ENCODE measurements around the gene MUC4. TPM values are rescaled to one million over a fixed set of nuclear protein-coding genes. Genes with fewer than 3 reads are reported as not detected.
A peak's percentile ranks its signal among the peaks of the same experiment; 100 is the strongest.

The MUC4 gene
- total RNA-seq, 1 experiment from 2014 or later, result 3.6 TPM

GRCh38 chr3:195717416-195717815, 94.3 kb downstream of the MUC4 start:
- DNase-seq, result no peak
- no peak for TF ChIP-seq CTCF (IDR thresholded peaks at IDR 0.05; ENCODE audit: unreplicated experiment)
- BruUV-seq (replicated peaks), result no TSS peak
- Mint-ChIP-seq H3K27me3 (ENCODE audit: unreplicated experiment) (no peaks in the 10 kb centered on the region), H3K4me1 (ENCODE audit: low read depth, unreplicated experiment) (peaks cover 73% of the 10 kb centered on the region), H3K9me3 (ENCODE audit: low read depth, unreplicated experiment) (no peaks in the 10 kb centered on the region), H3K4me3 (ENCODE audit: low read depth, unreplicated experiment) (peak overlapping the region; percentile 10), H3K27ac (ENCODE audit: unreplicated experiment) (peak overlapping the region; percentile 93), H3K36me3 (ENCODE audit: insufficient read depth, unreplicated experiment) (peaks cover 53% of the 10 kb centered on the region)
- intact Hi-C loops (cut with micrococcal nuclease; ENCODE audit: unreplicated experiment), result loop anchor here (10.0 kb wide), 1 partner anchor 137 kb away; no protein-coding TSS in a partner anchor
- CTCF ChIA-PET, result interaction anchor here (0.5 to 1.1 kb wide), 3 partner anchors 15 to 302 kb away, joined by 3 to 4 read pairs (median 3); no protein-coding TSS in a partner anchor

- CTCF ChIA-PET, result interaction anchor here (0.6 to 1.6 kb wide), 6 partner anchors 12 to 618 kb away, joined by 3 to 6 read pairs (median 3); no protein-coding TSS in a partner anchor
- DNase-seq, result peak; percentile 91
- no peaks in the 10 kb centered on the region for H3K27me3 Mint-ChIP-seq (ENCODE audit: unreplicated experiment)
- peak overlapping the region; percentile 27 for H3K4me3 Mint-ChIP-seq (ENCODE audit: low read depth, unreplicated experiment)
- peaks cover 66% of the 10 kb centered on the region for H3K4me1 Mint-ChIP-seq (ENCODE audit: low read depth, unreplicated experiment)
- intact Hi-C loops (cut with micrococcal nuclease; ENCODE audit: unreplicated experiment), result loop anchor here (10.0 kb wide), 1 partner anchor 139 kb away; no protein-coding TSS in a partner anchor
- H3K9me3 Mint-ChIP-seq (ENCODE audit: low read depth, unreplicated experiment), result no peaks in the 10 kb centered on the region
- peaks cover 47% of the 10 kb centered on the region for H3K36me3 Mint-ChIP-seq (ENCODE audit: insufficient read depth, unreplicated experiment)
- TF ChIP-seq CTCF (IDR thresholded peaks at IDR 0.05; ENCODE audit: unreplicated experiment), result no peak
- H3K27ac Mint-ChIP-seq (ENCODE audit: unreplicated experiment), result peak overlapping the region; percentile 93
- BruUV-seq (replicated peaks), result no TSS peak
Observed at GRCh38 chr3:195715583-195716266, 96.0 kb downstream of the MUC4 start.

GRCh38 chr3:195715134-195715533, 96.6 kb downstream of the MUC4 start:
- peaks cover 61% of the 10 kb centered on the region for H3K4me1 Mint-ChIP-seq (ENCODE audit: low read depth, unreplicated experiment)

More at GRCh38 chr3:195715134-195715533, 96.6 kb downstream of the MUC4 start:
- CTCF ChIA-PET, result interaction anchor here (0.7 to 1.6 kb wide), 2 partner anchors 11 to 416 kb away, joined by 4 to 6 read pairs; no protein-coding TSS in a partner anchor
- H3K36me3 Mint-ChIP-seq (ENCODE audit: insufficient read depth, unreplicated experiment), result peaks cover 45% of the 10 kb centered on the region
- TF ChIP-seq CTCF (IDR thresholded peaks at IDR 0.05; ENCODE audit: unreplicated experiment), result no peak
- no TSS peak for BruUV-seq (replicated peaks)
- no peak overlapping the region for H3K4me3 Mint-ChIP-seq (ENCODE audit: low read depth, unreplicated experiment)
- DNase-seq, result no peak
- no peaks in the 10 kb centered on the region for H3K27me3 Mint-ChIP-seq (ENCODE audit: unreplicated experiment)
- peaks cover 2% of the 10 kb centered on the region for H3K9me3 Mint-ChIP-seq (ENCODE audit: low read depth, unreplicated experiment)
- peak overlapping the region; percentile 93 for H3K27ac Mint-ChIP-seq (ENCODE audit: unreplicated experiment)
- intact Hi-C loops (cut with micrococcal nuclease; ENCODE audit: unreplicated experiment), result loop anchor here (10.0 kb wide), 1 partner anchor 140 kb away; no protein-coding TSS in a partner anchor

All from Calu3 (cell line).